ENCODE results near the gene GRAP2. TPM values are rescaled to one million over a fixed set of nuclear protein-coding genes. Genes with fewer than 3 reads are reported as not detected.
A peak's percentile ranks its signal among the peaks of the same experiment; 100 is the strongest.

The GRAP2 gene
- total and polyA plus RNA-seq, 9 of the 15 experiments (the other 6 are each of a cell fraction or from before 2014, with no cell fraction given), result 4.8 to 88.7 (median 60.4) TPM

DNA sequence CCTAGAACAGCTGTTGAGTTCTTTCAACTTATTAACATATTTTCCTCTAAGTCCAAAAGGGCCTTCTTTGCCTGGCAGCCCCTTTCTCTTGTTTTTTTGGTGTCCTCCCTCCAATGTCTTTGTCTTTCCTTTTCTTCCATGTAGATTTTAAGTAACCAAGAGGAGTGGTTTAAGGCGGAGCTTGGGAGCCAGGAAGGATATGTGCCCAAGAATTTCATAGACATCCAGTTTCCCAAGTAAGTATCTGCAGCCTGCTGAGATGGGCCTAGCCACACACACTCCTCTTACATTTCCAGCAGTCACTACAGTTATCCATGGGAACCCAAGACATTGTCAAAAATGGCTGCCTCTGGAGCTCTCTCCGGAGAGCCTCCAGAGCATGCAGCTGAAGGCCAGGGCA is 54.8 kb downstream of the GRAP2 start (continued):
- TF ChIP-seq PRPF4 (IDR thresholded peaks at IDR 0.05; ENCODE audit: insufficient read depth, low read depth, low read length, poor library complexity, severe bottlenecking) (no peak), ZNF347 (CRISPR knock-in tag; IDR thresholded peaks at IDR 0.05; ENCODE audit: low read depth) (no peak), RBM17 (IDR thresholded peaks at IDR 0.05; ENCODE audit: borderline replicate concordance, low read depth, low read length) (no peak), NFIC (IDR thresholded peaks at IDR 0.05) (no peak), ZNF436 (CRISPR knock-in tag; IDR thresholded peaks at IDR 0.05) (no peak), PCBP2 (IDR thresholded peaks at IDR 0.05; ENCODE audit: low read depth, low read length, poor library complexity, severe bottlenecking) (no peak)

GRCh38 chr22:39956932-39957664 is 56.2 kb downstream of the GRAP2 start:
- H3K9ac ChIP-seq (ENCODE audit: insufficient read depth in 1 of 2, low read depth in 2 of 2, low read length in 2 of 2), result no peak overlapping the region
- peaks cover 3% of the 10 kb centered on the region for H3K9me1 ChIP-seq (ENCODE audit: control insufficient read depth, insufficient read depth, low read length)
- intact Hi-C loops (cut with micrococcal nuclease) (no loop called here), in situ Hi-C loops (cut with MboI) (no loop called here)
- H3K27me3 ChIP-seq (ENCODE audit: control insufficient read depth in 2 of 2, insufficient read depth in 2 of 2, low read length in 2 of 2), result no peaks in the 10 kb centered on the region
- DNase-seq (ENCODE audit: extremely low read depth in 1 of 4, low spot score in 3 of 4) (no peak), ATAC-seq (no peak), FAIRE-seq (peak; percentile 59)
- H2AFZ ChIP-seq (ENCODE audit: low read depth, low read length), result no peak overlapping the region
- no peak overlapping the region for H3K27ac ChIP-seq (ENCODE audit: extremely low read depth, low read depth, low read length)
- H3K79me2 ChIP-seq (ENCODE audit: control insufficient read depth, insufficient read depth, low read length), result peaks cover 26% of the 10 kb centered on the region
- BruUV-seq (replicated peaks), result no TSS peak
- no peak overlapping the region for H3K4me3 ChIP-seq
- TF ChIP-seq ESRRA (IDR thresholded peaks at IDR 0.05; ENCODE audit: borderline replicate concordance, low read depth) (peak; percentile 46; the same call in 1 of the 2 replicates), ZNF140 (CRISPR knock-in tag; IDR thresholded peaks at IDR 0.05) (no peak), SRSF3 (IDR thresholded peaks at IDR 0.05; ENCODE audit: insufficient read depth, low read length) (no peak), CBFA2T3 (IDR thresholded peaks at IDR 0.05) (peak; percentile 28; the same call in 1 of the 2 replicates), FOXK1 (CRISPR knock-in tag; IDR thresholded peaks at IDR 0.05; ENCODE audit: borderline replicate concordance) (no peak), EGR1 (conservative IDR thresholded peaks at IDR 0.05) (no peak), RFX7 (CRISPR knock-in tag; IDR thresholded peaks at IDR 0.05) (no peak), TEAD4 (IDR thresholded peaks at IDR 0.05; ENCODE audit: low read length) (peak; percentile 49; the same call in 1 of the 2 replicates), TEAD4 (CRISPR knock-in tag; IDR thresholded peaks at IDR 0.05; ENCODE audit: borderline replicate concordance) (no peak), MIER1 (IDR thresholded peaks at IDR 0.05; ENCODE audit: low read depth) (no peak)
- TF ChIP-seq, protein P1, sequence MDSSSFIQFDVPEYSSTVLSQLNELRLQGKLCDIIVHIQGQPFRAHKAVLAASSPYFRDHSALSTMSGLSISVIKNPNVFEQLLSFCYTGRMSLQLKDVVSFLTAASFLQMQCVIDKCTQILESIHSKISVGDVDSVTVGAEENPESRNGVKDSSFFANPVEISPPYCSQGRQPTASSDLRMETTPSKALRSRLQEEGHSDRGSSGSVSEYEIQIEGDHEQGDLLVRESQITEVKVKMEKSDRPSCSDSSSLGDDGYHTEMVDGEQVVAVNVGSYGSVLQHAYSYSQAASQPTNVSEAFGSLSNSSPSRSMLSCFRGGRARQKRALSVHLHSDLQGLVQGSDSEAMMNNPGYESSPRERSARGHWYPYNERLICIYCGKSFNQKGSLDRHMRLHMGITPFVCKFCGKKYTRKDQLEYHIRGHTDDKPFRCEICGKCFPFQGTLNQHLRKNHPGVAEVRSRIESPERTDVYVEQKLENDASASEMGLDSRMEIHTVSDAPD (CRISPR knock-in tag; IDR thresholded peaks at IDR 0.05), result no peak
- H3K36me3 ChIP-seq (ENCODE audit: control insufficient read depth, insufficient read depth, low read length), result peaks cover 92% of the 10 kb centered on the region
- CTCF ChIA-PET (ENCODE audit: low intra/inter-chr PET ratio), result no interaction called here
- H3K9me3 ChIP-seq (replicated peaks; ENCODE audit: control insufficient read depth, insufficient read depth, low read depth, low read length), result 0 out of 2 replicates have a peak, but pooled peaks cover 3% of the 10 kb centered on the region
- POLR2A ChIA-PET, result interaction anchor here (0.5 to 1.4 kb wide), 6 partner anchors 8 to 721 kb away, joined by 3 to 6 read pairs (median 4); no protein-coding TSS in a partner anchor
- no peaks in the 10 kb centered on the region for H4K20me1 ChIP-seq (replicated peaks; ENCODE audit: control insufficient read depth, insufficient read depth, low read length)
- peaks cover 28 to 56% of the 10 kb centered on the region in 2 experiments for H3K4me1 ChIP-seq (replicated peaks in 1 of 2; ENCODE audit: control insufficient read depth in 2 of 2, insufficient read depth in 2 of 2, low read length in 2 of 2)
- no peak overlapping the region for H3K4me2 ChIP-seq (ENCODE audit: insufficient read depth, low read length)
- WGBS (ENCODE audit: insufficient coverage, low coverage, missing lambda C conversion rate), result 60% methylated on average over 9 of the region's 10 CpGs

All from K562 (cell line).